ENCODE data around the gene CDC42BPG.

Gene CDC42BPG

DNA sequence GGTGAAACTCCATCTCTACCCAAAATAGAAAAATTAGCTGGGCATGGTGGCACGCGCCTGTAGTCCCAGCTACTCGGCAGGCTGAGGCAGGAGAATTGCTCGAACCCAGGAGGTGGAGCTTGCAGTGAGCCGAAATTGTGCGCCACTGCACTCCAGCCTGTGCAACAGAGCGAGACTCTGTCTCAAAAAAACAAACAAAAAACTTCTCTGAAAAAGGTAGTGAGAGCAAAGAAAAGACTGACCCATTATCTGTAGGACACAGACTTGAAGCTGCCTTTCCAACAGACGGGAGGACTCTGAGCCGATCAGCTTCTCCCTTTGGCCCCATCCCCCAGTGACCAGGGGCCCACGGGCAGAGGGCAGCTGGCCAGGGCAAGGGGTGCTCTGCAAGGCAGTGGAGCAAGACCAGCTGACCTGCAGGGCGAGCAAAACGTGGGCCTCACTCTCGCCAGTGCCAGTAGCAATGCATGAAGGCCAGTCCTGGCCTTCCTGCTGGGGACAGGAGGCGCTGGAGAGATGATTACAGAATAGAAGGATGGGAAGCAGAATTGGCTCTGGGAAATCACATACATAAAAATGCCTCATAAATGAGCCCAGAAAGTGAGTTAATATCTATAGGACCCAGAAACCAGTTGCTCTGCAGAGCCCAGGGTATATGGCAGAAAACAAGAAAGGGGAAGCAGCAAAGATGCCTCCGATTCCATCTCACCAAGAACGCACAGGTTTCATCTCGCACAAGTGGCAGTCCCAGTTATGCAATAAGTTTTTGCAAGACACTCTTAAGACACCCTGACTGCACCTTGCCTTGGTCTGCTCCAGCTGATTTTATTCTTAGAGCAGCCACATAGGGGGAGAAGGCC, 31.1 kb upstream of the CDC42BPG start:
- Histone ChIP-seq H3K9ac (ENCODE audit: low read length) (peak overlapping the region; percentile 87), H3K27me3 (ENCODE audit: low read depth, low read length) (no peaks in the 10 kb centered on the region), H3K36me3 (replicated peaks; ENCODE audit: low read depth, low read length) (peaks cover 60% of the 10 kb centered on the region), H3K79me2 (ENCODE audit: low read length) (peaks cover 76% of the 10 kb centered on the region), H3K9me3 (ENCODE audit: insufficient read depth, low read length) (no peaks in the 10 kb centered on the region), H3K4me1 (ENCODE audit: low read length) (peaks cover 40% of the 10 kb centered on the region), H3K4me3 (ENCODE audit: low read length) (peak overlapping the region; percentile 82), H3K4me2 (ENCODE audit: low read length) (peak overlapping the region; percentile 95), H3K27ac (ENCODE audit: low read length) (no peak overlapping the region), H2AFZ (ENCODE audit: low read depth, low read length) (no peak overlapping the region), H4K20me1 (ENCODE audit: insufficient read depth, low read length) (peaks cover 64% of the 10 kb centered on the region)
- TF ChIP-seq, protein P1, sequence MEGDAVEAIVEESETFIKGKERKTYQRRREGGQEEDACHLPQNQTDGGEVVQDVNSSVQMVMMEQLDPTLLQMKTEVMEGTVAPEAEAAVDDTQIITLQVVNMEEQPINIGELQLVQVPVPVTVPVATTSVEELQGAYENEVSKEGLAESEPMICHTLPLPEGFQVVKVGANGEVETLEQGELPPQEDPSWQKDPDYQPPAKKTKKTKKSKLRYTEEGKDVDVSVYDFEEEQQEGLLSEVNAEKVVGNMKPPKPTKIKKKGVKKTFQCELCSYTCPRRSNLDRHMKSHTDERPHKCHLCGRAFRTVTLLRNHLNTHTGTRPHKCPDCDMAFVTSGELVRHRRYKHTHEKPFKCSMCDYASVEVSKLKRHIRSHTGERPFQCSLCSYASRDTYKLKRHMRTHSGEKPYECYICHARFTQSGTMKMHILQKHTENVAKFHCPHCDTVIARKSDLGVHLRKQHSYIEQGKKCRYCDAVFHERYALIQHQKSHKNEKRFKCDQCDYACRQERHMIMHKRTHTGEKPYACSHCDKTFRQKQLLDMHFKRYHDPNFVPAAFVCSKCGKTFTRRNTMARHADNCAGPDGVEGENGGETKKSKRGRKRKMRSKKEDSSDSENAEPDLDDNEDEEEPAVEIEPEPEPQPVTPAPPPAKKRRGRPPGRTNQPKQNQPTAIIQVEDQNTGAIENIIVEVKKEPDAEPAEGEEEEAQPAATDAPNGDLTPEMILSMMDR (IDR thresholded peaks at IDR 0.05; ENCODE audit: low read depth, low read length) = no peak
- no peak for TF ChIP-seq EZH2phosphoT487 (IDR thresholded peaks at IDR 0.05; ENCODE audit: low read depth)

DNA sequence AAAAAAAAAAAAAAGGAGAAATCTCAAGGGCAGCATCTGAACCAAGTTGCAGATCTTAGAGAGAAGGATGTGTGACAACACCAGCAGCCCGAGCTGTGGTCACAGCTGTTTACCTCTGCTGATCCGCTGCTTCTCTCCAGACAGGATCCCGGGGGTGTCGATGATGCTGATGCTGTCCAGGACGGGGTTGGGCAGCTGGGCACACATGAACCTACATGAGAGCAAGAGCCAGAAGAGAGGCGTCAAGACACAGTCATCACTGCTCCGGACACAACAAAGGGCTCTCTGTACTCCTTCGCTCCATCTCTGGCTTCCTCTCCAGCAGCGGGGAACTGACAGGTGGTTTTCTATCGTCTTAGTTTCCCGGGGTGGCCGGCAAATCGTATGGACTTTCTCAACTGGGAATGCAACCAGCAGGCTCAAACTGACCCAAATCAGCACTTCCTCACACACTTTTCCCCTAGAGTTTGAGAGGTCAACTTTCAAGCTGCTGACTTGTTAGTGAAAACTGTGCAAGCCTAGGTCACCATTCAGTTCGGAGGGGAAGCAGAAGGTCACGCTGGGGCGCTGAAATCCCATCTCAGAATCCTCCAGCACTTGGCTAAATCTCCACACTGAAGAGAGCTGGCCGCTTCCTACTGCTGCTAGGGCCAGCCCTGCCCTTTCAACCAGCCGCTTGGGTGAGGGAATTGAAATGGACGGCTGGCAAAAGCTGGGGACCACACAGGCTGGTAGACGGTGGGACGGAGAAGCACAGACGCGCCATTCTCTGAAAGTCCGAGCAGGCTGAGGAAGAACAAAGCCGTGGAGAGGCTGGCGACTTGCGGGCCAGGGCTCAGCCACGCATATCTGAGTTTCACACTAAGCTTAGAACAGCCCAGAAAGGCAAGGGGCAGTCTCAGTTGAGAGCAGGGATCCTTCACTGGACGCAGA, 30.1 kb upstream of the CDC42BPG start:
- no peak for TF ChIP-seq EZH2phosphoT487 (IDR thresholded peaks at IDR 0.05; ENCODE audit: low read depth)
- Histone ChIP-seq H3K4me3 (ENCODE audit: low read length) (no peak overlapping the region), H3K27ac (ENCODE audit: low read length) (no peak overlapping the region), H3K27me3 (ENCODE audit: low read depth, low read length) (no peaks in the 10 kb centered on the region), H3K4me2 (ENCODE audit: low read length) (no peak overlapping the region), H3K9me3 (ENCODE audit: insufficient read depth, low read length) (no peaks in the 10 kb centered on the region), H3K9ac (ENCODE audit: low read length) (no peak overlapping the region), H3K4me1 (ENCODE audit: low read length) (peaks cover 29% of the 10 kb centered on the region), H3K79me2 (ENCODE audit: low read length) (peaks cover 83% of the 10 kb centered on the region), H3K36me3 (replicated peaks; ENCODE audit: low read depth, low read length) (peaks cover 71% of the 10 kb centered on the region), H2AFZ (ENCODE audit: low read depth, low read length) (no peak overlapping the region), H4K20me1 (ENCODE audit: insufficient read depth, low read length) (peaks cover 75% of the 10 kb centered on the region)

DNA sequence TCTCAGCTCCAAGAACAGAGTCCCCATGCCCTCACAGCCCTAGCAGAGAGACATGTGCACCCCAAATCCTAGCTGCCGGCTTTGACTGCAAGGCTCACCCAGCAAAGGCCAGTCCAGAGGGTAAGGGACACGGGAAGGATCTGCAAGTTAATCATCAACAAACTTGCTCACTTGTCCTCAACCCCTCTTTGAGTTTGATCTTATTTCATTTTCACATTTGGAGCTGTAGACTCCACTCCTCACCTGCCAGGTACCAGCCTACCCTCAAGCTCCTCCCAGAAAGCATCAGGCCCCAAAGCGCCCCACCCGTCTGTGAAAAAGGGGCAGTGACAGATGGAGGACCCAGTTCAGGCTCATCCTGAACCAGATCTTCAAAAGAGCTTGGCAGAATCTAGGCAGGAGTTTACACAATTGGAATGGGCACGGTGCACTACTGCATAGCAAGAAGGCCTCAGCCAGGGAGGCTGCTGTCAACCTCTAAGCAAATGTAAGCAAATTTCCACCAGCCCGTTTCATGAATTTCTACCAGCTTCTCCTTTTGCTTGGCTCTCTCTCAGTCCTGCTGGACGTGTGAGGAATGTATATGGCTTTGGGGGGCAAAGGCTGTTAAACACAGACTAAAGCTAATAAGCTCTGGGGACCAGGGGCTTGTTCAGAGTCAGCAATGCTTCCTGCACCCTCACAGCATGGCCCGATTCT, 28.5 kb upstream of the CDC42BPG start:
- no peaks in the 10 kb centered on the region for H3K27me3 ChIP-seq (ENCODE audit: low read depth, low read length)
- peaks cover 87% of the 10 kb centered on the region for H3K36me3 ChIP-seq (replicated peaks; ENCODE audit: low read depth, low read length)
- H3K79me2 ChIP-seq (ENCODE audit: low read length) = peaks cover 88% of the 10 kb centered on the region
- H3K4me1 ChIP-seq (ENCODE audit: low read length) = peaks cover 26% of the 10 kb centered on the region
- H3K9ac ChIP-seq (ENCODE audit: low read length) = no peak overlapping the region
- no peak for TF ChIP-seq EZH2phosphoT487 (IDR thresholded peaks at IDR 0.05; ENCODE audit: low read depth)
- TF ChIP-seq, protein P1 (IDR thresholded peaks at IDR 0.05; ENCODE audit: low read depth, low read length) = no peak
- no peak overlapping the region for H3K27ac ChIP-seq (ENCODE audit: low read length)
- no peak overlapping the region for H3K4me2 ChIP-seq (ENCODE audit: low read length)
- H4K20me1 ChIP-seq (ENCODE audit: insufficient read depth, low read length) = peaks cover 91% of the 10 kb centered on the region
- H2AFZ ChIP-seq (ENCODE audit: low read depth, low read length) = no peak overlapping the region
- no peaks in the 10 kb centered on the region for H3K9me3 ChIP-seq (ENCODE audit: insufficient read depth, low read length)
- no peak overlapping the region for H3K4me3 ChIP-seq (ENCODE audit: low read length)

DNA sequence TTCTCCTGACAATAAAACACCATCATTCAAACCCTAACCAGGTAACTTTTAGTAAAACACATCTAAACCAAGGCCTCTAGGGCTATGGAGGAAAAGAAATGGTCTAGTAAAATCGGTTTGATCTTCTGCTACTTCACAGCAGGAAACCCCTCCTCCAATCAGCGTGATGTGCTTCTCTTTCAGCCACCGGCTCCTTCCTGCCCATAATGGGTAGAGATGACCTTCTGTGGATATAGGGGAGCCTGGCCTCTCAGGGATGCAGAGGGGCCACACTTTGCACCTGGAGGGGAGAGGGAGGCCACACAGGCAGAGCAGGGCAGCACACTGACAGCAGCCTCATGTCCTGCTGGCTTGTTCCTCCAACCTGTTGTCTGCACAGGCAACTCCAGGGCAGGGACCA, 27.0 kb upstream of the CDC42BPG start:
- H3K36me3 ChIP-seq (replicated peaks; ENCODE audit: low read depth, low read length) = peaks cover 86% of the 10 kb centered on the region
- peaks cover 23% of the 10 kb centered on the region for H3K4me1 ChIP-seq (ENCODE audit: low read length)
- no peaks in the 10 kb centered on the region for H3K9me3 ChIP-seq (ENCODE audit: insufficient read depth, low read length)
- H3K4me3 ChIP-seq (ENCODE audit: low read length) = no peak overlapping the region
- H4K20me1 ChIP-seq (ENCODE audit: insufficient read depth, low read length) = peaks cover 82% of the 10 kb centered on the region
- TF ChIP-seq, protein P1 (IDR thresholded peaks at IDR 0.05; ENCODE audit: low read depth, low read length) = no peak
- TF ChIP-seq EZH2phosphoT487 (IDR thresholded peaks at IDR 0.05; ENCODE audit: low read depth) = no peak
- H2AFZ ChIP-seq (ENCODE audit: low read depth, low read length) = no peak overlapping the region
- H3K27ac ChIP-seq (ENCODE audit: low read length) = no peak overlapping the region
- no peaks in the 10 kb centered on the region for H3K27me3 ChIP-seq (ENCODE audit: low read depth, low read length)
- H3K4me2 ChIP-seq (ENCODE audit: low read length) = no peak overlapping the region
- H3K9ac ChIP-seq (ENCODE audit: low read length) = no peak overlapping the region
- peaks cover 85% of the 10 kb centered on the region for H3K79me2 ChIP-seq (ENCODE audit: low read length)

All from OCI-LY3 (cell line).